Osteocyte (in vitro differentiated cells): ENCODE data around the gene RHOBTB3. TPM values are rescaled to one million over a fixed set of nuclear protein-coding genes. Genes with fewer than 3 reads are reported as not detected.

Experiments
- DNase-seq: peaks from one replicate; pipeline ENCODE4 v3.0.0; 2021; ENCODE audit warnings: mixed read lengths; ENCODE audit not compliant: unreplicated experiment; ENCODE audit errors: extremely low spot score
- H3K27ac Mint-ChIP-seq: one replicate; pipeline ENCODE4 v1.8.0; 2021; ENCODE audit warnings: mild to moderate bottlenecking, mixed read lengths; ENCODE audit not compliant: unreplicated experiment
- H3K27me3 Mint-ChIP-seq: one replicate; pipeline ENCODE4 v1.8.0; 2021; ENCODE audit warnings: mixed read lengths; ENCODE audit not compliant: unreplicated experiment
- H3K36me3 Mint-ChIP-seq: one replicate; pipeline ENCODE4 v1.8.0; 2021; ENCODE audit warnings: mixed read lengths; ENCODE audit not compliant: unreplicated experiment
- H3K4me1 Mint-ChIP-seq: one replicate; pipeline ENCODE4 v1.8.0; 2021; ENCODE audit warnings: mixed read lengths; ENCODE audit not compliant: unreplicated experiment
- H3K4me3 Mint-ChIP-seq: one replicate; pipeline ENCODE4 v1.8.0; 2021; ENCODE audit warnings: mild to moderate bottlenecking, moderate library complexity, mixed read lengths; ENCODE audit not compliant: unreplicated experiment
- H3K9me3 Mint-ChIP-seq: one replicate; pipeline ENCODE4 v1.8.0; 2021; ENCODE audit warnings: mixed read lengths; ENCODE audit not compliant: unreplicated experiment
- CTCF ChIP-seq: fragments of 200-600 bp; sonication (generic); IDR thresholded peaks from 2 replicates; pipeline ENCODE4 v1.5.0; 2021; ENCODE audit warnings: antibody characterized with exemption, mild to moderate bottlenecking, moderate library complexity
- total RNA-seq: library from RNA; stranded (reverse); gene quantifications from 2 replicates; pipeline ENCODE4 v1.2.1, GENCODE V29; 2021

Gene RHOBTB3
- total RNA-seq, 1 donor from 2014 or later = 190 TPM

GRCh38 chr5:95743877-95744276, 12.7 kb downstream of the RHOBTB3 start:
- Mint-ChIP-seq H3K27ac (no peak overlapping the region), H3K27me3 (no peaks in the 10 kb centered on the region), H3K4me1 (peaks cover 10% of the 10 kb centered on the region), H3K36me3 (peaks cover 61% of the 10 kb centered on the region), H3K4me3 (no peak overlapping the region), H3K9me3 (no peaks in the 10 kb centered on the region)
- DNase-seq = no peak
- no peak for TF ChIP-seq CTCF

GRCh38 chr5:95746194-95746593, 15.1 kb downstream of the RHOBTB3 start:
- TF ChIP-seq CTCF = no peak
- Mint-ChIP-seq H3K4me1 (peaks cover 10% of the 10 kb centered on the region), H3K9me3 (no peaks in the 10 kb centered on the region), H3K4me3 (no peak overlapping the region), H3K27me3 (no peaks in the 10 kb centered on the region), H3K27ac (no peak overlapping the region), H3K36me3 (peaks cover 69% of the 10 kb centered on the region)
- DNase-seq = no peak

GRCh38 chr5:95746722-95747679, 15.9 kb downstream of the RHOBTB3 start:
- Mint-ChIP-seq H3K27me3 (no peaks in the 10 kb centered on the region), H3K36me3 (peaks cover 67% of the 10 kb centered on the region), H3K4me1 (peaks cover 8% of the 10 kb centered on the region), H3K27ac (no peak overlapping the region), H3K4me3 (no peak overlapping the region), H3K9me3 (no peaks in the 10 kb centered on the region)
- TF ChIP-seq CTCF = no peak
- DNase-seq = no peak

- H3K27me3 Mint-ChIP-seq = no peaks in the 10 kb centered on the region
- H3K4me3 Mint-ChIP-seq = no peak overlapping the region
- H3K27ac Mint-ChIP-seq = no peak overlapping the region
- peaks cover 5% of the 10 kb centered on the region for H3K4me1 Mint-ChIP-seq
- H3K36me3 Mint-ChIP-seq = peaks cover 72% of the 10 kb centered on the region
- DNase-seq = no peak
- no peak for TF ChIP-seq CTCF
- no peaks in the 10 kb centered on the region for H3K9me3 Mint-ChIP-seq
Measured at GRCh38 chr5:95748133-95748532, 17.0 kb downstream of the RHOBTB3 start.

GRCh38 chr5:95754545-95754944, 23.4 kb downstream of the RHOBTB3 start:
- no peak overlapping the region for H3K4me3 Mint-ChIP-seq
- no peak overlapping the region for H3K27ac Mint-ChIP-seq
- peaks cover 78% of the 10 kb centered on the region for H3K36me3 Mint-ChIP-seq
- TF ChIP-seq CTCF = no peak
- H3K4me1 Mint-ChIP-seq = peaks cover 22% of the 10 kb centered on the region
- DNase-seq = no peak
- no peaks in the 10 kb centered on the region for H3K9me3 Mint-ChIP-seq
- no peaks in the 10 kb centered on the region for H3K27me3 Mint-ChIP-seq
